MM.1S (cell line): ENCODE results near the gene CD9.

Experiments
- EZH2 ChIP-seq: fragments of 300-600 bp; sonication (generic); optimal IDR thresholded peaks from 2 replicates; pipeline ENCODE3; 2017; ENCODE audit warnings: low read depth, mild to moderate bottlenecking, antibody characterized with exemption, low read length, mixed read lengths
- EZH2phosphoT487 ChIP-seq: fragments of 300-600 bp; sonication (generic); IDR thresholded peaks from 2 replicates; pipeline ENCODE4 v1.6.1; 2018; ENCODE audit warnings: antibody characterized with exemption, low read length
- TF ChIP-seq, protein P1 (sequence below): fragments of 300-600 bp; sonication (generic); IDR thresholded peaks from 2 replicates; pipeline ENCODE4 v1.5.1; 2016; ENCODE audit warnings: antibody characterized with exemption, low read length, mixed read lengths

DNA sequence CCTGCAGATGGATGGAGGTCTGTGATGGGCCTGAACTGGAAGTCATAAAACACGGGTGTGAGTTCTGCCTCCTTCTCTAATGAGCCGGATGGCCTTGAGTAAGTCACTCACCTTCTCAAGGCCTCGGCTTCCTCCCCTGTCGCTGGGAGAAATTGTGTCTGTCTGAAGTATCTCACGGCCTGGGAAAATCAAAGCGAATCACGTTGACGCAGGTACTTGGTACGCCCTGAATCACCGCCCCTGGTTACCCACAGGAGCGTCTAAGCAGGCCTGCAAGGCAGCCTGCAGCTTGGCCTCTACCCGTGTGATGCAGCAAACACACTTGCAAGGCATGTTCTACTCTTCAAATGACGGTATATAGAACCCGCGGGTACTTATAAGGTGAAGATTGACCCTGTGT is 28.1 kb upstream of the CD9 start:
- TF ChIP-seq EZH2phosphoT487 (no peak), EZH2 (no peak)
- TF ChIP-seq, protein P1, sequence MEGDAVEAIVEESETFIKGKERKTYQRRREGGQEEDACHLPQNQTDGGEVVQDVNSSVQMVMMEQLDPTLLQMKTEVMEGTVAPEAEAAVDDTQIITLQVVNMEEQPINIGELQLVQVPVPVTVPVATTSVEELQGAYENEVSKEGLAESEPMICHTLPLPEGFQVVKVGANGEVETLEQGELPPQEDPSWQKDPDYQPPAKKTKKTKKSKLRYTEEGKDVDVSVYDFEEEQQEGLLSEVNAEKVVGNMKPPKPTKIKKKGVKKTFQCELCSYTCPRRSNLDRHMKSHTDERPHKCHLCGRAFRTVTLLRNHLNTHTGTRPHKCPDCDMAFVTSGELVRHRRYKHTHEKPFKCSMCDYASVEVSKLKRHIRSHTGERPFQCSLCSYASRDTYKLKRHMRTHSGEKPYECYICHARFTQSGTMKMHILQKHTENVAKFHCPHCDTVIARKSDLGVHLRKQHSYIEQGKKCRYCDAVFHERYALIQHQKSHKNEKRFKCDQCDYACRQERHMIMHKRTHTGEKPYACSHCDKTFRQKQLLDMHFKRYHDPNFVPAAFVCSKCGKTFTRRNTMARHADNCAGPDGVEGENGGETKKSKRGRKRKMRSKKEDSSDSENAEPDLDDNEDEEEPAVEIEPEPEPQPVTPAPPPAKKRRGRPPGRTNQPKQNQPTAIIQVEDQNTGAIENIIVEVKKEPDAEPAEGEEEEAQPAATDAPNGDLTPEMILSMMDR: no peak
